GM12878 (cell line): Measurements from ENCODE around the gene VANGL2. TPM values are rescaled to one million over a fixed set of nuclear protein-coding genes. Genes with fewer than 3 reads are reported as not detected.

Experiments
- ATAC-seq: fragments of 200-7000 bp; cut with Tn5 transposase; 3 replicates; pipeline ENCODE4 v1.9.1; 2020; ENCODE audit warnings: mild to moderate bottlenecking, moderate library complexity
- BruUV-seq: library from RNA; stranded (reverse); fragments of 400-500 nt; replicated peaks from 2 replicates; lab custom pipeline; 2021; lab: Mats Ljungman, UMichigan
- CTCF ChIA-PET: fragments of 300-600 bp; sonication (Branson Sonifier 250); formaldehyde crosslinking; extraction: SDS; loops from one replicate; lab custom pipeline; 2021; ENCODE audit warnings: inconsistent platforms; lab: Yijun Ruan, JAX
- POLR2A ChIA-PET: fragments of 350-600 bp; formaldehyde crosslinking; extraction: SDS; loops from one replicate; lab custom pipeline; 2021; ENCODE audit warnings: inconsistent platforms; lab: Charles Lee
- RAD21 ChIA-PET: fragments of 300-600 bp; sonication (Branson Sonifier 250); formaldehyde crosslinking; loops from one replicate; lab custom pipeline; 2023; ENCODE audit warnings: antibody characterized with exemption; ENCODE audit not compliant: unreplicated experiment; lab: Charles Lee
- SMC1A ChIA-PET: fragments of 300-600 bp; sonication (Branson Sonifier 250); formaldehyde crosslinking; loops from one replicate; lab custom pipeline; 2023; ENCODE audit not compliant: unreplicated experiment, uncharacterized antibody; lab: Charles Lee
- DNase-seq: peaks from one replicate; pipeline ENCODE4 v3.0.0-alpha.2; 2011; ENCODE audit warnings: low read depth, low spot score
- FAIRE-seq: peaks from 3 replicates; lab custom pipeline; 2011; peaks lifted over from hg19 to GRCh38; lab: Jason Lieb, UNC
- H2AFZ ChIP-seq: 2 replicates; pipeline ENCODE4 v1.6.0; 2011; ENCODE audit warnings: low read depth, low read length, control low read depth; ENCODE audit not compliant: control insufficient read depth
- H3K27ac ChIP-seq: 2 replicates; pipeline ENCODE4 v1.5.1; 2011; ENCODE audit warnings: control low read depth; ENCODE audit not compliant: control insufficient read depth, insufficient read depth
- H3K27me3 ChIP-seq, 2 experiments: replicated peaks in 1 of 2; 2 replicates each; pipeline versions ENCODE4 v1.6.0 to v1.6.1; 2011; ENCODE audit warnings: low read length in 1 of 2; ENCODE audit not compliant: control insufficient read depth in 2 of 2, insufficient read depth in 2 of 2
- H3K36me3 ChIP-seq, 2 experiments: 2 replicates each; pipeline ENCODE4 v1.5.1; 2011; ENCODE audit warnings: low read length in 1 of 2; ENCODE audit not compliant: control insufficient read depth in 2 of 2, insufficient read depth in 2 of 2
- H3K4me1 ChIP-seq: 2 replicates; pipeline ENCODE4 v1.6.1; 2011; ENCODE audit warnings: mild to moderate bottlenecking, low read length, moderate library complexity, mixed read lengths; ENCODE audit not compliant: control insufficient read depth, insufficient read depth
- H3K4me2 ChIP-seq: 2 replicates; pipeline ENCODE4 v1.6.0; 2011; ENCODE audit warnings: control low read depth; ENCODE audit not compliant: control insufficient read depth, insufficient read depth
- H3K4me3 ChIP-seq: fragments of 200-600 bp; sonication (generic); 2 replicates; pipeline ENCODE4 v1.5.1; 2016
- H3K79me2 ChIP-seq: 2 replicates; pipeline ENCODE4 v1.6.0; 2011; ENCODE audit warnings: low read length; ENCODE audit not compliant: control insufficient read depth, insufficient read depth
- H3K9ac ChIP-seq: 2 replicates; pipeline ENCODE4 v1.8.0; 2011; ENCODE audit warnings: low read length, control low read depth, mixed read lengths; ENCODE audit not compliant: control insufficient read depth, insufficient read depth
- H3K9me3 ChIP-seq: replicated peaks from 3 replicates; pipeline ENCODE4 v1.5.1; 2011; ENCODE audit warnings: mild to moderate bottlenecking, low read length; ENCODE audit not compliant: control insufficient read depth, insufficient read depth
- H4K20me1 ChIP-seq: 2 replicates; pipeline ENCODE4 v1.6.0; 2011; ENCODE audit not compliant: control insufficient read depth, insufficient read depth
- CBX5 ChIP-seq: sonication (generic); IDR thresholded peaks from 2 replicates; pipeline ENCODE4 v1.6.1; 2016; ENCODE audit warnings: low read depth, moderate library complexity, mild to moderate bottlenecking, inconsistent platforms
- ESRRA ChIP-seq: IDR thresholded peaks from 2 replicates; pipeline ENCODE4 v1.6.1; 2012; ENCODE audit warnings: mild to moderate bottlenecking, low read length, improper control_type of control experiment
- JUNB ChIP-seq: IDR thresholded peaks from 2 replicates; pipeline ENCODE4 v1.6.1; 2016; ENCODE audit warnings: antibody characterized with exemption, mild to moderate bottlenecking
- MTA2 ChIP-seq: fragments of 450-650 bp; IDR thresholded peaks from 2 replicates; pipeline ENCODE4 v1.6.1; 2016; ENCODE audit warnings: low read depth, mild to moderate bottlenecking, moderate library complexity
- MXI1 ChIP-seq: fragments of 150-350 bp; IDR thresholded peaks from 2 replicates; pipeline ENCODE4 v1.6.1; 2011; ENCODE audit warnings: low read depth, mild to moderate bottlenecking, inconsistent platforms, low read length, improper control_type of control experiment
- NFYA ChIP-seq: IDR thresholded peaks from 2 replicates; pipeline ENCODE4 v1.6.1; 2011; ENCODE audit warnings: low read depth, mild to moderate bottlenecking, low read length, improper control_type of control experiment, borderline replicate concordance
- RAD51 ChIP-seq: fragments of 450-650 bp; IDR thresholded peaks from 2 replicates; pipeline ENCODE4 v1.6.1; 2016; ENCODE audit warnings: moderate library complexity, mild to moderate bottlenecking, inconsistent platforms
- RB1 ChIP-seq: fragments of 450-650 bp; formaldehyde crosslinking; IDR thresholded peaks from 2 replicates; pipeline ENCODE4 v1.6.1; 2017; ENCODE audit warnings: mild to moderate bottlenecking, borderline replicate concordance
- STAT1 ChIP-seq: fragments of 450-650 bp; conservative IDR thresholded peaks from 2 replicates; pipeline ENCODE4 v1.6.1; 2014; ENCODE audit warnings: antibody characterized with exemption, mild to moderate bottlenecking
- ZZZ3 ChIP-seq: IDR thresholded peaks from 2 replicates; pipeline ENCODE4 v1.6.1; 2011; ENCODE audit warnings: low read depth; ENCODE audit not compliant: control insufficient read depth, insufficient read length
- WGBS: methylation state at CpG from one replicate; pipeline ENCODE4 v1.1.6; 2016; ENCODE audit warnings: low lambda C conversion rate; ENCODE audit not compliant: insufficient replicate concordance, insufficient coverage; ENCODE audit errors: missing lambda C conversion rate; 5-methylcytosine and 5-hydroxymethylcytosine counted together
- in situ Hi-C: fragments of 300-500 bp; cut with MboI; formaldehyde crosslinking; loops from 9 replicates; pipeline ENCODE4 v1.14.3; 2018; ENCODE audit warnings: mixed read lengths
- intact Hi-C: fragments of 100-400 bp; cut with micrococcal nuclease; formaldehyde crosslinking; loops from one replicate; pipeline ENCODE4 v1.14.2; 2022; ENCODE audit not compliant: unreplicated experiment
- polyA plus RNA-seq, 11 experiments: library from polyadenylated mRNA; depleted of rRNA in 4 of 11; unstranded in 6 of 11; stranded (reverse) in 5 of 11; fragments of >200 nt; fragmentation: Nextera tagmentation in 4 of 11; fragmentation: Illumina TruSeq in 1 of 11; extraction: Ambion mirVana in 4 of 11; extraction: Trizol in 1 of 11; gene quantifications; 1 replicate in 1 of 11; 2 replicates in 10 of 11; pipeline versions ENCODE4 v1.2.1 to v1.2.3, GENCODE V29; 2011 to 2016; ENCODE audit warnings: inconsistent platforms in 2 of 11, missing spikeins in 2 of 11, low read depth in 1 of 11
- total RNA-seq, 4 experiments: library from RNA; depleted of rRNA in 3 of 4; stranded (reverse); fragments of >200 nt in 3 of 4; fragmentation: Illumina TruSeq in 1 of 4; extraction: Trizol in 1 of 4; gene quantifications; 2 replicates each; pipeline versions ENCODE4 v1.2.1 to v1.2.3, GENCODE V29; 2013 to 2021

Gene VANGL2
- total and polyA plus RNA-seq, 10 of the 15 experiments (the other 5 are each of a cell fraction or from before 2014, with no cell fraction given): 0.10 to 5.0 (median 0.27) TPM

- DNase-seq (no peak), ATAC-seq (no peak), FAIRE-seq (no peak)
- SMC1A ChIA-PET: no interaction called here
- Histone ChIP-seq H3K9ac (no peak overlapping the region), H2AFZ (no peak overlapping the region), H3K27ac (no peak overlapping the region), H3K79me2 (no peaks in the 10 kb centered on the region), H3K36me3 (no peaks in the 10 kb centered on the region), H4K20me1 (no peaks in the 10 kb centered on the region), H3K9me3 (no peaks in the 10 kb centered on the region), H3K27me3 (no peaks in the 10 kb centered on the region), H3K4me2 (no peak overlapping the region), H3K4me1 (peaks cover 10% of the 10 kb centered on the region), H3K4me3 (no peak overlapping the region)
- POLR2A ChIA-PET: no interaction called here
- in situ Hi-C loops (loop anchor here (25.0 kb wide), 1 partner anchor 538 kb away; the partner anchor contains the start of gene ITLN2), intact Hi-C loops (no loop called here)
- no peak for TF ChIP-seq MTA2
- TF ChIP-seq MXI1: no peak
- no peak for TF ChIP-seq STAT1
- no peak for TF ChIP-seq NFYA
- no peak for TF ChIP-seq ZZZ3
- no peak for TF ChIP-seq CBX5
- no peak for TF ChIP-seq RB1
- no peak for TF ChIP-seq ESRRA
- CTCF ChIA-PET: interaction anchor here (1.6 kb wide), 1 partner anchor 183 kb away, joined by 4 read pairs; no protein-coding TSS in a partner anchor
- BruUV-seq: no TSS peak
- RAD21 ChIA-PET: no interaction called here
- 80% methylated on average over 7 of the region's 7 CpGs for WGBS
These were observed 23.6 kb downstream of the VANGL2 start for GRCh38 chr1:160423966-160424365.

GRCh38 chr1:160425847-160426246 is 25.5 kb downstream of the VANGL2 start:
- Histone ChIP-seq H3K79me2 (no peaks in the 10 kb centered on the region), H3K4me2 (no peak overlapping the region), H3K4me3 (no peak overlapping the region), H3K27me3 (no peaks in the 10 kb centered on the region), H3K27ac (no peak overlapping the region), H3K36me3 (no peaks in the 10 kb centered on the region), H3K4me1 (peaks cover 27% of the 10 kb centered on the region), H2AFZ (no peak overlapping the region), H3K9ac (no peak overlapping the region), H3K9me3 (no peaks in the 10 kb centered on the region), H4K20me1 (no peaks in the 10 kb centered on the region)
- FAIRE-seq (no peak), ATAC-seq (no peak), DNase-seq (no peak)
- RAD21 ChIA-PET: interaction anchor here (1.1 kb wide), 1 partner anchor 181 kb away, joined by 3 read pairs; no protein-coding TSS in a partner anchor
- in situ Hi-C loops: loop anchor here (5.0 kb wide), 1 partner anchor 181 kb away; no protein-coding TSS in a partner anchor
- intact Hi-C loops: no loop called here
- CTCF ChIA-PET: interaction anchor here (1.3 kb wide), 1 partner anchor 180 kb away, joined by 8 read pairs; no protein-coding TSS in a partner anchor
- BruUV-seq: no TSS peak
- peak; percentile 60 for TF ChIP-seq RAD51
- TF ChIP-seq JUNB: no peak
- POLR2A ChIA-PET: no interaction called here
- SMC1A ChIA-PET: interaction anchor here (1.4 kb wide), 1 partner anchor 181 kb away, joined by 4 read pairs; no protein-coding TSS in a partner anchor
- 55% methylated on average over 5 of the region's 5 CpGs for WGBS
